DOHH2 (cell line): ENCODE measurements around the gene ATIC.

Experiments used
- H3F3A ChIP-seq: fragments of 200-600 bp; sonication (generic), shearing (Covaris generic); 2 replicates; pipeline ENCODE4 v1.6.0; 2016; ENCODE audit warnings: antibody characterized with exemption, mild to moderate bottlenecking; ENCODE audit not compliant: control insufficient read depth, insufficient read depth
- H3K27ac ChIP-seq: fragments of 200-600 bp; sonication (generic); 2 replicates; pipeline ENCODE4 v1.5.1; 2014; ENCODE audit warnings: low read depth, mild to moderate bottlenecking, low read length, moderate library complexity
- H3K27me3 ChIP-seq: fragments of 200-600 bp; sonication (generic); 2 replicates; pipeline ENCODE4 v1.6.1; 2014; ENCODE audit warnings: mild to moderate bottlenecking, low read length, mixed read lengths; ENCODE audit not compliant: control insufficient read depth
- H3K36me3 ChIP-seq: fragments of 200-600 bp; sonication (generic); 2 replicates; pipeline ENCODE4 v1.6.1; 2014; ENCODE audit warnings: mild to moderate bottlenecking, low read length, moderate library complexity, mixed read lengths; ENCODE audit not compliant: control insufficient read depth
- H3K4me1 ChIP-seq: fragments of 200-600 bp; sonication (generic); 2 replicates; pipeline ENCODE4 v1.6.1; 2014; ENCODE audit warnings: mild to moderate bottlenecking, low read length, mixed read lengths; ENCODE audit not compliant: control insufficient read depth
- H3K4me2 ChIP-seq: fragments of 200-600 bp; sonication (generic); 2 replicates; pipeline ENCODE4 v1.6.0; 2014; ENCODE audit warnings: mild to moderate bottlenecking, low read length, moderate library complexity
- H3K4me3 ChIP-seq: fragments of 200-600 bp; sonication (generic); 2 replicates; pipeline ENCODE4 v1.5.1; 2014; ENCODE audit warnings: mild to moderate bottlenecking, low read length, mixed read lengths
- H3K79me2 ChIP-seq: fragments of 200-600 bp; sonication (generic); 2 replicates; pipeline ENCODE4 v1.6.1; 2014; ENCODE audit warnings: mild to moderate bottlenecking, low read length, mixed read lengths; ENCODE audit not compliant: control insufficient read depth
- H3K9me2 ChIP-seq: fragments of 200-600 bp; sonication (generic); replicated peaks from 2 replicates; pipeline ENCODE4 v1.6.1; 2014; ENCODE audit warnings: mild to moderate bottlenecking, low read length, mixed read lengths; ENCODE audit not compliant: control insufficient read depth
- H3K9me3 ChIP-seq: fragments of 200-600 bp; sonication (generic); 2 replicates; pipeline ENCODE4 v1.6.1; 2014; ENCODE audit warnings: antibody characterized with exemption, low read length, mixed read lengths; ENCODE audit not compliant: control insufficient read depth, insufficient read depth
- H4K20me1 ChIP-seq: fragments of 200-600 bp; sonication (generic); 2 replicates; pipeline ENCODE4 v1.6.0; 2014; ENCODE audit warnings: low read depth, mild to moderate bottlenecking, antibody characterized with exemption, low read length, moderate library complexity; ENCODE audit not compliant: control insufficient read depth, insufficient read depth
- EZH2phosphoT487 ChIP-seq: fragments of 200-600 bp; sonication (generic); IDR thresholded peaks from 2 replicates; pipeline ENCODE4 v1.6.1; 2017; ENCODE audit warnings: borderline replicate concordance, mild to moderate bottlenecking, antibody characterized with exemption, low read length, moderate library complexity, mixed read lengths
- TF ChIP-seq, protein P1 (sequence below): fragments of 200-600 bp; sonication (generic); IDR thresholded peaks from one replicate; pipeline ENCODE4 v1.5.1; 2014; ENCODE audit warnings: antibody characterized with exemption, mild to moderate bottlenecking, low read depth, low read length; ENCODE audit not compliant: poor library complexity, severe bottlenecking

Gene ATIC

DNA sequence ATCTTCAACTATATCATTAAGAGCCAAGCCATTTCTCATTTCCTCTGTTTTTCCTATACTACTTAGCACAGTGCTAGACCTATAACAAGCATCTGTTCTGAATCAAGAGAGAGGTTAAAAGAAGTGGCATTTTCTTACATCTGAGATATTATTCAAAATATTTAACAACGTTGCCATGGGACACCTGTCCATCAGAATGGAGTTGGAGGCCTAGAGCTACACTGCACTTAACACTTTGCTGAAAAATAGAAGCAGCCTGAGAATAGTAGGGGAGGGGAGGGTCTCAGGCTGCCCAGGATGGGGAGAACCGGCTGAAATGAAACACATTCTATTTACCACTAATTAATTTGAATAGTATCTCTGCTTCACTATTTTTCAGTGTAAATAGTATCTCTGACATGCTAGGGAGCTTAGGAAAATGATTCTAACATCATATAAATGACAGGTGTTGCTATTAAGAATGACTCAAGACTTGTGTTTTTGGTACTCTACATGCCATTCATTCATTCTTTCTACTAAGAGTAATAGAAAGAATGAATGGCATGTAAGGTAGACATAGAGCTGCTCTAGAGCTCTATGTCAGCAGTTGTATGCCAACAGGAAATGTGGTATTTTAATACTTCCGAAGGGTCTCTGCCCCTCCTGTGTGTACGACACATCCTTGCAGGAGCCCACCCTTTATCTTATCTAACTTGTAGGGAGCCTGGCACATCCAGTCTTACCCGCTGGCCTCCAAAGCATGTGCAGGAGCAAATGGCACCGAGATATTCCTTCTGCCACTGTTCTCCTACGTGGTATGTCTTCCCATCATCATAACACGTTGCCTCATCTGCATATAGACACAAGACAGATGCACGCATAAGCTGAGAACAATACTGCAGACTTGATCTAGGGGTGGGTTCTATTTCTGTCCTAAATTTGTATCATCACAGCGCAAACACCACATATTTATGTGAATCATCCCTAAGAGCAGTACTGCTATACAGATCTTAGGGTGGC is 52.6 kb downstream of the ATIC start:
- Histone ChIP-seq H3F3A (no peaks in the 10 kb centered on the region), H3K4me2 (no peak overlapping the region), H3K4me1 (no peaks in the 10 kb centered on the region), H3K9me3 (no peaks in the 10 kb centered on the region), H3K27me3 (no peaks in the 10 kb centered on the region), H3K27ac (no peak overlapping the region), H3K79me2 (no peaks in the 10 kb centered on the region), H3K9me2 (no peaks in the 10 kb centered on the region), H4K20me1 (no peaks in the 10 kb centered on the region), H3K36me3 (peaks cover 33% of the 10 kb centered on the region), H3K4me3 (no peak overlapping the region)
- no peak for TF ChIP-seq EZH2phosphoT487
- TF ChIP-seq, protein P1, sequence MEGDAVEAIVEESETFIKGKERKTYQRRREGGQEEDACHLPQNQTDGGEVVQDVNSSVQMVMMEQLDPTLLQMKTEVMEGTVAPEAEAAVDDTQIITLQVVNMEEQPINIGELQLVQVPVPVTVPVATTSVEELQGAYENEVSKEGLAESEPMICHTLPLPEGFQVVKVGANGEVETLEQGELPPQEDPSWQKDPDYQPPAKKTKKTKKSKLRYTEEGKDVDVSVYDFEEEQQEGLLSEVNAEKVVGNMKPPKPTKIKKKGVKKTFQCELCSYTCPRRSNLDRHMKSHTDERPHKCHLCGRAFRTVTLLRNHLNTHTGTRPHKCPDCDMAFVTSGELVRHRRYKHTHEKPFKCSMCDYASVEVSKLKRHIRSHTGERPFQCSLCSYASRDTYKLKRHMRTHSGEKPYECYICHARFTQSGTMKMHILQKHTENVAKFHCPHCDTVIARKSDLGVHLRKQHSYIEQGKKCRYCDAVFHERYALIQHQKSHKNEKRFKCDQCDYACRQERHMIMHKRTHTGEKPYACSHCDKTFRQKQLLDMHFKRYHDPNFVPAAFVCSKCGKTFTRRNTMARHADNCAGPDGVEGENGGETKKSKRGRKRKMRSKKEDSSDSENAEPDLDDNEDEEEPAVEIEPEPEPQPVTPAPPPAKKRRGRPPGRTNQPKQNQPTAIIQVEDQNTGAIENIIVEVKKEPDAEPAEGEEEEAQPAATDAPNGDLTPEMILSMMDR = no peak

DNA sequence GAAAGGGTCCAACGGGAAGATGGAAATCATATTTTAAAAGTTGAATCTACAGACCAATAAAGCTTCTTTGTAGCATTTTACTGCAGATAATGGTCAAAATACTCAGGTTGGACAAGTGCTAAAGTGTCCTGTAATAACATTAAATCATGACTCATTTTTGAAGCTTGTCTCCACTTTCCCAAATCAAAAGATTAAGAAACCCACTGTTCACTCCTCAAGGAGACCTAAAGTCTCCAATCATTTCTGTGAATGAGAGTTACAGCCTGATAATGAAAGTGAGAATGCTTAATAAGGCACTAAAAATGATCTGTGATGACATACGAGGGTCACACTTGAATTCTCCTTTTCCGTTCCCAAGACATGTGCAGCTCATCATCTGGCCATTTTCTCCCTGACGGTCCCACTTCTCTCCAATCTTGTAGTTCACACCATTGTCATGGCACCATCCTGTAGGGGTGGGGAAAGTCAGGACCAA is 53.4 kb downstream of the ATIC start:
- Histone ChIP-seq H3K79me2 (no peaks in the 10 kb centered on the region), H3K36me3 (peaks cover 33% of the 10 kb centered on the region), H3K27me3 (no peaks in the 10 kb centered on the region), H3F3A (no peaks in the 10 kb centered on the region), H3K4me3 (no peak overlapping the region), H3K9me2 (no peaks in the 10 kb centered on the region), H3K9me3 (no peaks in the 10 kb centered on the region), H3K4me1 (no peaks in the 10 kb centered on the region), H4K20me1 (no peaks in the 10 kb centered on the region), H3K27ac (no peak overlapping the region), H3K4me2 (no peak overlapping the region)
- no peak for TF ChIP-seq EZH2phosphoT487
- TF ChIP-seq, protein P1 = no peak

DNA sequence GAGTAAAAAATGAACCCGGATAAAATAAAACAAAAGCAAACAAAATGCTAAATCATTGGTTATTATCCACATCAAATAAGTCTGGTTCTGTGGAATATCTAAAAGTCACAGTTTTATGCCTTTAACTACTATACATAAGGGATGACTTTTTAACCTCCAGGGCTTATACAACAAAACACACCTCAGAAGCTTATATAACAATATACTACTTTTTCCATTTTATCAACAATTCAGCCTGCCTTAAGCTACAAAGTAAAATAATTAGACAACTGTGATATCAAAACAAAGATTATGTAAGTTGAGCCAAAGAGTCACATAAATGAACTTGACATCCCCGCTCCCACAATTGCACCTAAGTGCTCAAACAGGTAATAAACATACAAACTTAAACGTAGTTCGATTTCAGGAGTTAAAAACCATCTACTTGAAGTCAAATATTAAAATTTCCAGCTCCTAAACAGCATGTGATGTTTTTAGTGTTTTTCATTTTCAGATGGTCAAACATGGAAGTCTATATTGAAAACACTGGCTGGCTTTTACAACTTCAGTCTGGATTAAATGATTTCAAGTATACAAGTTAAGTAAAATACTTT is 54.7 kb downstream of the ATIC start:
- peaks cover 30% of the 10 kb centered on the region for H3K36me3 ChIP-seq

More for the DNA sequence above, 54.7 kb downstream of the ATIC start:
- Histone ChIP-seq H4K20me1 (no peaks in the 10 kb centered on the region), H3K4me2 (no peak overlapping the region), H3K27me3 (no peaks in the 10 kb centered on the region), H3K27ac (no peak overlapping the region), H3K9me2 (no peaks in the 10 kb centered on the region), H3K9me3 (no peaks in the 10 kb centered on the region), H3K79me2 (no peaks in the 10 kb centered on the region), H3K4me3 (no peak overlapping the region), H3F3A (no peaks in the 10 kb centered on the region), H3K4me1 (no peaks in the 10 kb centered on the region)
- TF ChIP-seq, protein P1 = no peak
- TF ChIP-seq EZH2phosphoT487 = no peak
